Lower leg skin (tissue), 4 donors: ENCODE results near the gene RIC1. TPM values are rescaled to one million over a fixed set of nuclear protein-coding genes. Genes with fewer than 3 reads are reported as not detected.

Experiments
- DNase-seq, 2 donors: peaks; one replicate each; pipeline ENCODE4 v3.0.0-alpha.2; 2019; ENCODE audit warnings: low spot score in 2 of 2
- H3K4me3 ChIP-seq: fragments of 200-600 bp; sonication (generic); 2 replicates; pipeline ENCODE4 v1.5.1; 2017; ENCODE audit warnings: mild to moderate bottlenecking, low read depth; ENCODE audit not compliant: poor library complexity, severe bottlenecking
- POLR2A ChIP-seq, 2 donors: fragments of 450-650 bp; IDR thresholded peaks; one replicate each; pipeline ENCODE4 v1.6.1; 2016 to 2017; ENCODE audit warnings: antibody characterized with exemption in 2 of 2, mild to moderate bottlenecking in 1 of 2, moderate library complexity in 1 of 2
- WGBS, 2 donors: methylation state at CpG; one replicate each; pipeline ENCODE4 v1.1.5; 2018; 5-methylcytosine and 5-hydroxymethylcytosine counted together
- intact Hi-C: fragments of 100-400 bp; cut with DNase I; formaldehyde crosslinking; loops from one replicate; pipeline ENCODE4 v1.15.0; 2023; ENCODE audit warnings: low total_unique reads
- total RNA-seq, 4 donors: library from RNA; depleted of rRNA; stranded (reverse); fragments of >200 nt; gene quantifications; one replicate each; pipeline ENCODE4 v1.1.0, GENCODE V29; 2016
- TF ChIP-seq, protein P1 (sequence below), 3 donors: fragments of 450-650 bp; IDR thresholded peaks; one replicate each; pipeline ENCODE4 v1.5.1; 2016; ENCODE audit warnings: antibody characterized with exemption in 3 of 3, mild to moderate bottlenecking in 3 of 3, moderate library complexity in 2 of 3

Gene RIC1
- total RNA-seq, 4 donors from 2014 or later, result 31.3 to 62.3 (median 37.6) TPM

DNA sequence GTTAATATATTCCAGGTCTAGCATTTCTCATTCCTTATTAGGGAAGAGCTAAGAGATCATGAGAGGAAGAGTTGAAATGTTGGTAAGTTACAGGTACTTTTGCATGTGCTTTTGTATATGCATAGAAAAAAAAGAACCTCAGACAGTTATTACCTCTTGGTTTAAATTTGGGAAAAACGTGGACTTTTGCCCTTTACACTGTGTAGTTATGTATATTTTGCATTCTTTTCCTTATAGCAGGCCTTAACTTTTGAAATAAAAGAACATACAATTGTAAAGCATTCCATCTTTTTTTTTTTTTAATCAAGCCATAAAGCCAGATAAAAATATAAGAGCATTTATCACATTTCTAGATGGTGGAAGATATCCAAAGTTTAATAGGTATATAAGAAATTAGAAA is 61.4 kb downstream of the RIC1 start:
- 85 to 92% methylated on average over 1 of the region's 1 CpG for WGBS, 2 donors
- H3K4me3 ChIP-seq, result no peak overlapping the region
- intact Hi-C loops, result no loop called here
- no peak for TF ChIP-seq POLR2A (IDR thresholded peaks at IDR 0.05)
- TF ChIP-seq, protein P1, sequence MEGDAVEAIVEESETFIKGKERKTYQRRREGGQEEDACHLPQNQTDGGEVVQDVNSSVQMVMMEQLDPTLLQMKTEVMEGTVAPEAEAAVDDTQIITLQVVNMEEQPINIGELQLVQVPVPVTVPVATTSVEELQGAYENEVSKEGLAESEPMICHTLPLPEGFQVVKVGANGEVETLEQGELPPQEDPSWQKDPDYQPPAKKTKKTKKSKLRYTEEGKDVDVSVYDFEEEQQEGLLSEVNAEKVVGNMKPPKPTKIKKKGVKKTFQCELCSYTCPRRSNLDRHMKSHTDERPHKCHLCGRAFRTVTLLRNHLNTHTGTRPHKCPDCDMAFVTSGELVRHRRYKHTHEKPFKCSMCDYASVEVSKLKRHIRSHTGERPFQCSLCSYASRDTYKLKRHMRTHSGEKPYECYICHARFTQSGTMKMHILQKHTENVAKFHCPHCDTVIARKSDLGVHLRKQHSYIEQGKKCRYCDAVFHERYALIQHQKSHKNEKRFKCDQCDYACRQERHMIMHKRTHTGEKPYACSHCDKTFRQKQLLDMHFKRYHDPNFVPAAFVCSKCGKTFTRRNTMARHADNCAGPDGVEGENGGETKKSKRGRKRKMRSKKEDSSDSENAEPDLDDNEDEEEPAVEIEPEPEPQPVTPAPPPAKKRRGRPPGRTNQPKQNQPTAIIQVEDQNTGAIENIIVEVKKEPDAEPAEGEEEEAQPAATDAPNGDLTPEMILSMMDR (IDR thresholded peaks at IDR 0.05), result no peak
- DNase-seq, result no peak

DNA sequence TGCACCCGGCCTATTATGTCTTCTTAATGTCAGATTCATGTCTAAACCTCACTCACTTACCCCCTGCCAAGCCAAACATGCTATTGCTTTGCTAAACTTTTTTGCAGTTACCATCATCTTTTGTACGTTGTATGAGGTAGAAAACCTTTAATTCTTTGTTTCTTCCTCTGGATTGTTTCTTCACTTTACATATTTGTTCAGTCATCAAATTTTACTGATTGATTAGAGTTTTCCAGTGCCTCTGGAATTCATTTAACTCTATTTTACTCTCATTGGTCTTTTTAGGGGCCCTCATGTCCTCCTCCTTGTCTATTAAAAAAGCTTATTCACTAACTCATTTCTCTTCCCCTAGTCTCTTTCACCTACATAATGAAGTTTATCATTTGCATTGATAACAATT is 67.0 kb downstream of the RIC1 start:
- DNase-seq, result no peak
- no peak for TF ChIP-seq POLR2A (IDR thresholded peaks at IDR 0.05)
- TF ChIP-seq, protein P1 (IDR thresholded peaks at IDR 0.05), result no peak
- intact Hi-C loops, result no loop called here
- H3K4me3 ChIP-seq, result no peak overlapping the region
- 92 to 93% methylated on average over 2 of the region's 2 CpGs for WGBS, 2 donors

DNA sequence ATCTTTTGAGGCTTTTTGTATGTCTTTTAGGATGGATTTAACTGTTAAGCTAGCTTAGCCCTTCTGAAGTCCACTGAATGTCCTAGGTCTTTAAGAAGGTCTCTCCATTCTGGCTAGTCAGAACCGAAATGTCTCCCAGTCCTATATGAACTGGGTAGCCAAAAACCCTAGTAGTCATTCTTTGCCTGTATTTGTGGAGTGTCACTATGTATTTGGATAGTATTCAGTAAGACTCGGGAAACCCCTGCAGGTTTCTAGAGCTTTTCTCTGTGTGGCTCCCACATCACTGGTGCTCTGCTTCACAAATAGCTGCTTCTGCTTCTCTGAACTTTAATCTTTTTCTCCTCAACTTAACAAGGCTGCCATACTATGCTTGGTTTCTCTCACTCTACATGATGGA is 68.0 kb downstream of the RIC1 start:
- intact Hi-C loops, result no loop called here
- TF ChIP-seq POLR2A (IDR thresholded peaks at IDR 0.05), result no peak
- TF ChIP-seq, protein P1 (IDR thresholded peaks at IDR 0.05), result no peak
- no peak overlapping the region for H3K4me3 ChIP-seq
- WGBS, 2 donors, result 83 to 98% methylated on average over 2 of the region's 2 CpGs
- DNase-seq, result no peak

DNA sequence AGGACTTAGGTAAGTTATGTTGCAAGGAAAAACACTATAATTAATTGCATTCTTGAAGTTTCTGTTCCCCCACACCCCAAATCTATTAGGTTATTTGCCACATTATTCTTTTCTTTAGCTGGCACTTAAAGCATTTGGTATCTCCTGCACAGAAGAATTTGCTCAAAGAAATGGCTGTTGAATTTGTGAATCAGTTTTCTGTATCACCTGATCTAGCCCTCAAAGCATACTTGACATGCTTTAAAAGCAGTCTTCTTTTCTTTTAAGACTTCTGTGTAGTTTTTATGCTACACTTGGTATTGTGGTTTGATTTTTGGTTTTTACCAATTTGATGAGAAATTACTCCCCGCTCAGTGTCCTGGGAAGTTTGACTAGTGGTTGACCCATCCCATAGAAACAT is 69.1 kb downstream of the RIC1 start:
- no peak for TF ChIP-seq POLR2A (IDR thresholded peaks at IDR 0.05)
- TF ChIP-seq, protein P1 (IDR thresholded peaks at IDR 0.05), result no peak
- 98 to 100% methylated on average over 1 of the region's 1 CpG for WGBS, 2 donors
- DNase-seq, result no peak
- intact Hi-C loops, result no loop called here
- no peak overlapping the region for H3K4me3 ChIP-seq

DNA sequence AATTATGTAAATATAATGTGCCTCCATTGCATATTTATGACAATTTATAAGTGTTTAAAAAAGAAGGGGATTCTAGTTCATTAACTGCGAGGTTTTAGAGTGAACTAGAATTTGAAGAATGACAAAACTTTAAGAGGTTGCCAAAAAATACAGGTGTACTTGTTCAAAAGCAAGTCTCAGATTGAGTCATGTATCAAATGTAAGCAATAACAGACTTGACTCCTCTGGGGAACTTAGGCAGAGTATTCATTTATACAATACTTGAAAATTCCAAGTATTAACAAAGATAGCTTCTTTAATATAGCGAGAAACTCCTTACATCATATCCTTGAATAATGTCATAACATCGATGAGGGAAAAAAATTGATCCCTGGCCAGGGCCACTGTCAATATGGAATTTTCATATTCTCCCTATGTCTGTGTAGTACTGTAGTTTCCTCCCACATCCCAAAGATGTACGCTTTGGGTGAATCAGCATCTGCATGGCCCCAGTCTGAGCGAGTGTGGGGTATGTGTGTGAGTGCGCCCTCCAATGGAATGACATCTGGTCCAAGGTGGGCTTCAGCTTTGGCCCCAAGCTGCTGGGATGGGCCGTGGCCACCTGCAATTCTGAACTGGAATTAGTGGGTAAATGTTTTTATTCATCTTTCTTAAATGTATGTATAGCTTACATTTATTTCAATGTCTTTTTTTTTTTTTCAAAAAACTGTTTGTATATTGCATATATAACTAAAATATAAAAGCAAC is 70.1 kb downstream of the RIC1 start:
- no peak overlapping the region for H3K4me3 ChIP-seq
- no peak for DNase-seq
- intact Hi-C loops, result no loop called here
- TF ChIP-seq, protein P1 (IDR thresholded peaks at IDR 0.05), result no peak
- no peak for TF ChIP-seq POLR2A (IDR thresholded peaks at IDR 0.05)
- WGBS, 2 donors, result 75 to 87% methylated on average over 7 of the region's 7 CpGs

DNA sequence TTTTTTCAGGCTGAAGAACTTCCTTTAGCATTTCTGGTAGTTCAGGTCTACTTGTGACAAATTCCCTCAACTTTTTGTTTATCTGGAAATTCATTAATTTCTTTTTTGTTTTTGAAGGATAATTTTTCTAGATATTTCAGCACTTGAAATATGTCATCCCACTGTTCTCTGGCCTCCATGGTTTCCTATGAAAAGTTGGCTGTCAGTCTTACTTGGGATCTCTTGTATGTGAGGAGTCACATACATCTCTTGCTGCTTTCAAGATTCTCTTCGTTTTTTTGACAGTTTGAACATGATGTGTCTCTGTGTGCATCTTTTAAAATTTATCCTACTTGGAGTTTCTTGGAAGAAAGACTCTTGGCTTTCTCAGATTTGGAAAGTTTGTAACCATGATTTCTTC is 79.5 kb downstream of the RIC1 start:
- 94 to 100% methylated on average over 1 of the region's 1 CpG for WGBS, 2 donors
- intact Hi-C loops, result no loop called here
- no peak overlapping the region for H3K4me3 ChIP-seq
- TF ChIP-seq, protein P1 (IDR thresholded peaks at IDR 0.05), result no peak
- TF ChIP-seq POLR2A (IDR thresholded peaks at IDR 0.05), result no peak
- no peak for DNase-seq
